Activated CD4-positive, alpha-beta T cell treated with anti-CD3 and anti-CD28 coated beads, Interleukin-2, amount 50 U/mL, for 16 hours (primary cell): Measurements from ENCODE around the gene PI4KB.
"Not testable (repeated sequence)": the region's sequence is repeated elsewhere in the genome, so short reads cannot be mapped to it uniquely, and the experiment has no call there.

Experiments
- DNase-seq: peaks from one replicate; pipeline ENCODE4 v3.0.0-alpha.2; 2020

PI4KB gene

GRCh38 chr1:151275341-151275740, 51.9 kb downstream of the PI4KB start:
- DNase-seq, result not testable (repeated sequence)

DNA sequence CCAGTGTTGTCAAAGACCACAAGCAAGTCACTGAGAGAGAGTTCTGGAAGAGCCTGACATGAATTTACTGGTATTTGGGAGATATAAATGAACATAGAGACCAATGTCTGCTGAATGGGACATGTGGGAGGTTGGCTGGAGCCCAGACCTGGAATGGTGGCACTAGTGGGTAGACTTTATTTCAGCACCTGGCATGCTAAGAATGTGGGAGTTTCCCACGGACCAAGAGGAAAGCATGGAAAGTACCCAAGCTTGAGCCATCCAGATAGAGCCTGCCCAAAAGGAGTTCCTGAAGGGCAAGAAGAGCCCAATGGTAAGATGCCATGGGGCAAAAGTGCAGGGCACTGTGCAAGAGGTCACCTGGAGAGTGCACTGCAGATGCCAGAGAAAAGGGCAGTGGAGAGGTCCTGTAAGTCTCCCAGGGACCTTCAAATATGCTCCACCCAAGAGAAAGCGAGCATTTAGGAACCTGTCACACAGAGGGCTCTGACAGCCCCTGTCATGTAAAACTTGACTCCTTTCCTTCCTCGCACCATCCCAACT, 53.2 kb downstream of the PI4KB start:
- no peak for DNase-seq

DNA sequence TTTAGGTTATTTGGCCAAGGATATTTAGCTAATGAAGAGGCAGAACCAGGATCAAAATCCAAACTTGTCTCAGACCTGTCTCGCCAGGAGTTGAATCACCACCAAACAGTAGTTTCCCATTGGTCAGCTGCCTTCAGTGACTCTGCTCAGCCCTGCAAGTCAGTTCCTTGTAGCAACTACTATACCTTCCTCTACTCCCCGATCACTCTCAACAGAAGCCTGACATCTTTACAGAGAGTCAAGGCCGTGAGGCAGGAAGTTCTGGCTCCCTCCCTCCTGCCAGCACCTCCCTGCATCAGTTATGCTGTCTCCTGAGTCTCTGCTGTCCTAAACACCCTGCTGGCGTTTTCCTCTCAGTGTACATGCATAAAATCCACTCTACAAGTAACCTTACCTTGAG, 59.5 kb downstream of the PI4KB start:
- no peak for DNase-seq

GRCh38 chr1:151266821-151267220, 60.4 kb downstream of the PI4KB start:
- no peak for DNase-seq

GRCh38 chr1:151266315-151266714, 60.9 kb downstream of the PI4KB start:
- DNase-seq, result no peak

DNA sequence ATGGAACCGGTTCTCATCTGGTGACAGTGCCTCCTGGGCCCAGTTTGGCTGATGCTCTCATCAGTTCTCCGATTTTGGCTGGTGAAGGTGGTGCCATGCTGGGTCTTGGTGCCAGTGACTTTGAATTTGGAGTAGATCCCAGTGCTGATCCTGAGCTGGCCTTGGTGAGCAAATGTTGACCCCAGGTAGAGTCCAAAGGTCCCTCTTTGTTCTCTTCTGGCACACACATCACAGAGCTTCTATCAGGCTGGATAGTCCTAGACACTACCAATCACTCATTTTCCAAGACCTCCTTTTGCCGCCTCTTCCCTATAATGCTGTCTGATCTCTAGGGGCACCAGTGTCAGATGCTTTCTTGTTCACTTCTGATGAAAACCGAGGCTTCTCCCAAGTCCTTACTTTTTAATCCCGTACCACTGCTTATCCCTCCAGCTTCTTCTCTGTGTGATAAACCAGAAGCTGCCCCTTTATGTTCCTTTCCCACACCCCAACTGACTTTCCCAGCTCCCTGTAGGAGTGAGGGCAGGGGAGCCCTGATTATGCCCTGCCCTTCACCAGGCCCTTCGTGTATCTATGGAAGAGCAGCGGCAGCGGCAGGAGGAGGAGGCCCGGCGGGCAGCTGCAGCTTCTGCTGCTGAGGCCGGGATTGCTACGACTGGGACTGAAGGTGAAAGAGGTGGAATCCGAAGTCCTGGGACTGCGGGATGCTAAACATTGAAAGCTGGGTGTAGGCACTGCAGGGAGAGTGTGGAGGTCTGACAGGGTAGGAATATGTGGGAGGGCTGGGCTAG, 61.6 kb downstream of the PI4KB start:
- no peak for DNase-seq

GRCh38 chr1:151259351-151259750, 67.9 kb downstream of the PI4KB start:
- DNase-seq, result no peak

GRCh38 chr1:151255381-151255780, 71.8 kb downstream of the PI4KB start:
- DNase-seq, result peak; percentile 14

- DNase-seq, result peak; percentile 97
Measured at GRCh38 chr1:151254217-151255213, 72.7 kb downstream of the PI4KB start, which contains the start of gene PSMD4. Gene PSMD4 (plus strand): TSS chr1:151254734. CDS start chr1:151254783, 49 bp downstream.

DNA sequence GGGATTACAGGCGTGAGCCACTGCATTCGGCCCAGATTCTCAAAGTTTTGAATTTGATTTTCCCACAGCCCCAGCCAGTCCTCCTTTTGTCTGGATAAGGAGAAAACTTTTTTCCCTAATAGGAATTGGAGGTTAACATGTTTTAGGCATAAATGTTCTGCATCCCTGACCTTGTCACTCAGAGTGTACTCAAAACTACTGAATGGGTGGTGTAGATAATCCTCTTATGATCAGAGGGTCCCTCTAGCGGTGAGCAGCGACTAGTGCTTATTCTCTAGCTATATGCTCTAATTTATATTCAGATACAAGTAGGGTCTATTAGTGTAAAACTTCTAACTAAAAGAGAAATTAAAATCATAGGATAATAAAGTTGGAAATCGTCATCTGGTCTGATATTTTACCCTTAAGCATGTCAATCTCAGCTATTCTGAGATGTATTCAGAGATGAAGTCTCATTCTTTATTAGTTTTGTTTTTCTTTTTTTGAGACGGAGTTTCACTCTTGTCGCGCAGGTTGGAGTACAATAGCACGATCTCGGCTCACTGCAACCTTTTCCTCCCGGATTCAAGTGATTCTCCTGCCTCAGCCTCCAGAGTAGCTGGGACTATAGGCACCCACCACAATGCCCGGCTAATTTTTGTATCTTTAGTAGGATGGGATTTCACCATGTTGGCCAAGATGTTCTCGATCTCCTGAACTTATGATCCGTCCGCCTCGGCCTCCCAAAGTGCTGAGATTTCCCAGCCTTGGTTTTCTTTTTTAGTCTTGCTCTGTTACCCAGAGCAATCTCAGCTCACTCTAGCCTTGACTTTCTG, 75.4 kb downstream of the PI4KB start:
- peak; percentile 80 for DNase-seq

GRCh38 chr1:151246786-151247185, 80.4 kb downstream of the PI4KB start:
- no peak for DNase-seq

DNA sequence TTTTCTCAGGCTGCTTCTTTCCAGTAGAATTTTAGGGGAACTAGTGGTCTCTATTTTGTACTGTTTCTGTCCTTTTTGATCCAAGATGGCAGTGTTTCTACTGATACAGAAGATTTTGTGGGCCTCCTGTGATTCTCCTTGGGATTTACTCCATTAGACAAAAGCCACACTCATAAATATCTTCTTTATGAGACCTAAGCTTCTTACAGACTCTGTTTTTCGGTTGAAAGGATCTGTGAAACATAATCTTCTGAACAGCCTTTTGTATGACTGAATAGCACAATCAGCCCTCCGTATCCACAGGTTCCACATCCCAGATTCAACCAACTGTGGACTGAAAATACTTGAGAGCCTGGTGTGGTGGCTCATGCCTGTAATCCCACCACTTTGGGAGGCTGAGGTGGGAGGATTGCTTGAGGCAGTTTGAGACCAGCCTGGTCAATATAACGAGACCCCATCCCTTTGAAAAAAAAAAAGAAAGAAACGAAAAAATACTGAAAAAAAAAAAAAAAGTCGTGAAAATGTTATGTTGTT, 83.5 kb downstream of the PI4KB start:
- no peak for DNase-seq

DNA sequence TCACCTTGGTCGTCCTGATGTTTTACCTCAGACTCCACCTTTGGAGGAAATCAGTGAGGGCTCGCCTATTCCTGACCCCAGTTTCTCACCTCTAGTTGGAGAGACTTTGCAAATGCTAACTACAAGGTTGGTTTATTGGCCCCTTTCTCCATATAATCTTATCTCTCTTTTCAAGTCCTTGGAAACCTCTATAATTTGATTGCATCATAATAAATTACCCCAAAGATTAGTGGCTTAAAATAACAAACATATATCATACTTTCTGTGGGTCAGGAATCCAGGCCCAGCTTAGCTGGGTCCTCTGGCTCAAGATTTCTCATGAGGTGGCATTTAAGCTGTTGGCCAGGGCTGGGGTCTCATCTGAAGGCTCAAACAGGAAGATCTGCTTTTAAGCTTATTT, 84.8 kb downstream of the PI4KB start:
- DNase-seq, result no peak
